Stimulated activated CD4-positive, alpha-beta T cell treated with anti-CD3 and anti-CD28 coated beads, Interleukin-4, amount 100 ng/mL, for 24 hours (primary cell): ENCODE data around the gene DNAL1.

Source experiments
- DNase-seq: peaks from one replicate; pipeline ENCODE4 v3.0.0-alpha.2; 2020

The DNAL1 gene

GRCh38 chr14:73744874-73745529 lies 100.2 kb downstream of the DNAL1 start:
- no peak for DNase-seq

GRCh38 chr14:73745571-73746519 lies 101.1 kb downstream of the DNAL1 start:
- DNase-seq = no peak

- no peak for DNase-seq
These were observed 102.0 kb downstream of the DNAL1 start for GRCh38 chr14:73746520-73747378.

- peak; percentile 6 for DNase-seq
These were observed 102.8 kb downstream of the DNAL1 start for GRCh38 chr14:73747379-73748211.

GRCh38 chr14:73748858-73749357 lies 104.1 kb downstream of the DNAL1 start:
- DNase-seq = no peak

GRCh38 chr14:73749706-73750530 lies 105.1 kb downstream of the DNAL1 start:
- DNase-seq = no peak

- no peak for DNase-seq
These were observed 105.7 kb downstream of the DNAL1 start for GRCh38 chr14:73750531-73750901.

- DNase-seq = no peak
These were observed 106.4 kb downstream of the DNAL1 start for GRCh38 chr14:73751157-73751691.

GRCh38 chr14:73752297-73752992 lies 107.7 kb downstream of the DNAL1 start:
- DNase-seq = peak; percentile 45
